Ureter (tissue), 1 donor: Measurements from ENCODE around the gene C2CD4C. TPM values are rescaled to one million over a fixed set of nuclear protein-coding genes. Genes with fewer than 3 reads are reported as not detected.
A peak's percentile ranks its signal among the peaks of the same experiment; 100 is the strongest.
"Not testable (repeated sequence)": the region's sequence is repeated elsewhere in the genome, so short reads cannot be mapped to it uniquely, and the experiment has no call there.

Experiments
- DNase-seq: peaks from one replicate; pipeline ENCODE4 v3.0.0-alpha.2; 2020; ENCODE audit warnings: low spot score
- total RNA-seq: library from RNA; stranded (reverse); gene quantifications from one replicate; pipeline ENCODE4 v1.2.4, GENCODE V29; 2023
- donor health status: DM: yes; HTN: yes; CAD: no.

Gene C2CD4C
- total RNA-seq, 1 donor from 2014 or later: 1.1 TPM

- DNase-seq: not testable (repeated sequence)
These were observed 26.4 kb downstream of the C2CD4C start for GRCh38 chr19:382578-382977.

DNA sequence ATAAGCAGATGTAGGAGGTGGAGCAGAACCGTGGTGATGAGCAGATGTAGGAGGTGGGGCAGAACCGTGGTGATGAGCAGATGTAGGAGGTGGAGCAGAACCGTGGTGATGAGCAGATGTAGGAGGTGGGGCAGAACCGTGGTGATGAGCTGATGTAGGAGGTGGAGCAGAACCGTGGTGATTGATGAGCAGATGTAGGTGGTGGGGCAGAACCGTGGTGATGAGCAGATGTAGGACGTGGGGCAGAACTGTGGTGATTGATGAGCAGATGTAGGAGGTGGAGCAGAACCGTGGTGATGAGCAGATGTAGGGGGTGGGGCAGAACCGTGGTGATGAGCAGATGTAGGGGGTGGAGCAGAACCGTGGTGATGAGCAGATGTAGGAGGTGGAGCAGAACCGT is 27.0 kb downstream of the C2CD4C start:
- not testable (repeated sequence) for DNase-seq

GRCh38 chr19:380618-381219 is 28.2 kb downstream of the C2CD4C start:
- not testable (repeated sequence) for DNase-seq

GRCh38 chr19:379796-380195 is 29.2 kb downstream of the C2CD4C start:
- DNase-seq: no peak

DNA sequence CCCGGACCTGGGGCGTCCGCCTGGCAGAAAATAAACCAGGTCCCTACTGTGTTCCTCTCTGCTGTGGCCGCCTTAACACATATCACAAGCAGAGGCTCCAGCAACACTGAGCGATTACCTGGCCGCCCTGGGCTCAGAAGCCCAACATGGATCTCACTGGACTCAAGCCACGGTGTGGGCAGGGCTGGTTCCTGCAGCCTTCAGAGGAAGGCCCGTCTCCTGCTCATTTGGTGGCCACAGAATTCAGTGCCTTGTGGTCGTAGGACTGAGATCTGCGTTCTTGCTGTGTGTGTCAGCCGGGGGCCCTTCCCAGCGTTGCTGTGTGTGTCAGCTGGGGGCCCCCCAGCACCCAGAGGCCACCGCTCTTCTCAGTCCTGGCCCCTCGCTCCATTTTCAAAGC is 30.2 kb downstream of the C2CD4C start:
- no peak for DNase-seq

DNA sequence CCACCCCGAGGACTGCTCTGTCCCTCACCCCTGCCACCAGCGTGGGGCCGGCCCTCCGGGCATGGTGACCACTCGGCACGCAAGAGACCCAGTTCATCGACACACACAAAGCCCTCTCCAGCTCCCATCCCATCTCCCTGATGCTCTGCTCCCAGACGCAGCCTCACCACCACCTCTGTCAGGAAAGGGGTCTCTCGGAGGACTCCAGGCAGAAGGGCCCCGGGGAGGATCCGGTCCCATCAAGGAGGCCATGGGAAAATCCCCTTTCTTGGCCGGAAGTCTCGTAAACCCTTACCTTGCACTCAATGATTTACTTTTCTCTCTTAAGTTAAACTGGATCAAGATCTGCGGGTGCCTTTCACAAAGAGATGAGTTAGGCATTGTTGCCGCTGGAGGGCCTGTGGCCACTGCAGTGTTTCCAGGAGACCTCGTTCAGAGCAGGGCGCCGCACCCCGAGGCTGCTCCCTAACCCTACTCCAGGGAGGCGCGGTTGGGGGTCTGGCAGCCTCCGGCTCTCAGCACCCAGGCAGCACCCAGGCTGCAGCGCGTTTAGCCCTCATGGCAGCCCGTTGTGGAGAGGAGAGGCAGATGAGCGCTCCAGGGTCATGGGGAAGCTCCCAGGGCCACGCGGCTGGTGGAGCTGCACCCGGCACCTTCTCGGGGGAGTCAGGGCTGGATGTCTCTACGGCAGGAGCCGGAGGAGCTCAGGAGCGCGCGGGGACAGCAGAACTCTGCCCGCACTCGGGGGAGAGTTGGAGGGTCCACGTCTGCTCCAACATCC is 31.0 kb downstream of the C2CD4C start:
- no peak for DNase-seq

DNA sequence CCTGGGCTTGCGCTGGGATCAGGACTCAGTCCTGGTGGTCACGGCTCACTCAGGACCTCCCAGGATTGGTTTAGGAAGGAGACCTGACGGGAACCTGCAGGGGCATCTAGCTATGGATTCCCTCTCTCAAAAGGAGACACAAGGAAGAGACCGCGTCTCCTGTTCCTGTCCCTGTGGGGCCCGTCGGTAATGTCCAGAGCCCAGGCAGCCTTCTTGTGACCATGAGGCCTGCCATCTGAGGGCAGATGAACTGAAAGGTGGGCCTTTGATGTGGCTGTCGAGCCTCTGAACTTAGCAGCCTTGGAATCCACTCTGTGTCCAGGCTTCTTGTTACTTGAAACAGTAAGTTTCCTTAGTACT is 32.9 kb downstream of the C2CD4C start:
- DNase-seq: no peak

- DNase-seq: no peak
These were observed 33.4 kb downstream of the C2CD4C start for GRCh38 chr19:375395-376110.

DNA sequence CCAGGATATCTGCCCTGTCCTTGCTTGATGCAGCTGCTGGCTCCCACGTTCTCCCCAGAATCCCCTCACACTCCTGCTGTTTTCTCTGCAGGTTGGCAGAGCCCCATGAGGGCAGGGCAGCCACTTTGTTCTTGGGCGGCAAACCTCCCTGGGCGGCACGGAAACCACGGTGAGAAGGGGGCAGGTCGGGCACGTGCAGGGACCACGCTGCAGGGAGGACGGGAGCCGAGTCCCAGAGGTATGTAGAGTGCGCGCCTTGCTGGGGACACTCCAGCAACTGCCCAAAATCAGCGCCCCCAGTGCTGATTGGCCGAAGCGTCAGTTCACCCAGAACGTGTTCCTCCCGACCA is 34.1 kb downstream of the C2CD4C start:
- no peak for DNase-seq

DNA sequence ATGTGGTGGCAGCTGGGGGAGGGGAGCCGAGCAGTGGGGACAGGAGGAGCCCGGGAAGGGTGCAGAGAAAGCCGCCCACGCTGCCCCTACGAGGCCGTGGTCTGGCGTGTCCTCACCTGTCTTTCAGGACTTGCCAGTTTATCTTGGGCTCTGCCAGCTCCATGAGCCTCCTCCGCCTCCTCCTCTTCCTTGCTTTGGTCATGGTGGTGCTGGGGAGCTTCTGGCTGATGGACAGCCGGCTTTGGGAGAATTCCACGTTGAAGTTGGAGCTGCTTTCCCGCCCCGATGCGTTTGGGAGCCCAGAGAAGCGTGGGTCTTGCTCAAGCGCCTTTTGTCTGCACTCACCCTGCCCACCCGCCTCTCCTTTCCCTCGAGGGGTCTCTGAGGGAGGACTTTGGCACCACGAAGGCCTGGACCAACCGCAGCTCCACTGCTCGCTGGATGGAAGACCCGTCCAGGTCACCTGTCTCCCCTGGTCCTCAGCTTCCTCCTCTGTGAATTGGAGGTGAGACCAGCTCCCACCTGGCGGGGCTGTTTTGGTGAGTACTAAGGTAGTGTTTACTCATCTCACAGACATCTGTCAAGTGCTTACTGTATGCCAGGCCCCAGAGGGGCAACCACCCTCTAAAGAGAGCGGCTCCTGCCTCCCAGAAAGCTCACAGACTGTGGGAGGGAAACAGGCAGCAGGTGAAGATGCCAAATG is 34.6 kb downstream of the C2CD4C start:
- DNase-seq: no peak

DNA sequence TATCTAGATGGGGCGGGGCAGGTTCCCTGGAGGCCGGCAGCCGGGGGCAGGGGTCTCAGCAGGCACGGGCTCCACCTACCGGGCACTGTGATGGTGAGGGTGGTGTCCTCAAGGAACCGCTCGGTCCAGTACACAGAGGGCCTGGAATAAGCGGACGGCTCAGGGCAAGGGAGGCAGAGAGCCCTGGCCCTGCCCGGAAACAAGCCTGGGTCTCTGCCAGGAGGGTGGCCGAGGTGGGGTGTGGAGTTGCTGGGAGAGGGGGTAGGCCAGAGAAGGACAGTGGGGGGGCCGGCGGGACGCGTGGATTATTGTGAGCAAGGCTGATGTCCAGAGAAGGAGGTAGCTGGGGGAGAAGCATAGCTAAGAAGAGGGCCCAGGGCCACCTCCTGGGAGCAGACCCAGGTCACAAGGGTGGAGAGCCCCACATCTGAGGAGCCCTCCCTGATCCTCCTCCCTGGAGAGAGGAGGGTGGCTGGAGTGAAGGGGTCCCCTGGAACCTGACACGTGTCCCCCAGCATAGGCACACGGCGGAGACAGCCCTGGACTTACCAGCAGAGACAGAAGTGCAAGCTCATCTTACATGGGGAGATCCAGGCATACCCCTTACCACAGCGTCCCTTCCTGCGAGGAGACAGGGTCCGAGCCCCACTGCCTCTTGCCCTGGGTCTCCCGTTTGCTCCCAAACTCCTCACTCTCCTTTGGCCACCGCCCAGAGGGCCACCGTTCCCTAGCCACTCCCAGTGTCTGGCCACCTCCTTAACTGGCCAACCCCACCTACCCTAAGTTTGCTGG is 35.4 kb downstream of the C2CD4C start:
- DNase-seq: no peak

DNA sequence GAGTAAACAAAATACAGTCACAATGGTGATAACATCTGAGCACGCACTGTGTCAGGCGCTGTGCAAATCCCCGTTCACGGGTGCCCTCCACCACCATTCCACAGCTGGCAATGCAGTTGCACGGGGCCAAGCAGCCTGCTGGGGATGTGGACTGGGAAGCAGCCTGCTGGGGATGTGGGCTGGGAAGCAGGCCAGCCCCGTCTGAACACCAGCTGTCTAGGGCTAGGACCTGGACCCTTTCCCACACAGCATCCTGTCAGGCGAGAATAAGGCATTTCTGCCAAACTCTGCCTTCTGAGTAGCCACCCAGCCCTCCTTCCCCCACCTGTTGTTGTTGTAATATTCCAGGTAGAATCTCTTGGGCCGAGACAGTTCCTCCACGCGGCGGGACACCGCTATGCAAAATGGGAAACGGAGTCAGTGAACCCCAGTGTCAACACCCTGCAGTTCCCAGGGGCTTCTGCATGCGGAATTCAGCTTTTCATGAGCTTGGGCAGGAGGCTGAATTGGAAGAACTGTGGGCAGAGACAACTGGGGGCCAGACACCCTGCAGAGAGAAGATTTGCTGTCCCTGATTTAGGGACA is 36.5 kb downstream of the C2CD4C start:
- no peak for DNase-seq

DNA sequence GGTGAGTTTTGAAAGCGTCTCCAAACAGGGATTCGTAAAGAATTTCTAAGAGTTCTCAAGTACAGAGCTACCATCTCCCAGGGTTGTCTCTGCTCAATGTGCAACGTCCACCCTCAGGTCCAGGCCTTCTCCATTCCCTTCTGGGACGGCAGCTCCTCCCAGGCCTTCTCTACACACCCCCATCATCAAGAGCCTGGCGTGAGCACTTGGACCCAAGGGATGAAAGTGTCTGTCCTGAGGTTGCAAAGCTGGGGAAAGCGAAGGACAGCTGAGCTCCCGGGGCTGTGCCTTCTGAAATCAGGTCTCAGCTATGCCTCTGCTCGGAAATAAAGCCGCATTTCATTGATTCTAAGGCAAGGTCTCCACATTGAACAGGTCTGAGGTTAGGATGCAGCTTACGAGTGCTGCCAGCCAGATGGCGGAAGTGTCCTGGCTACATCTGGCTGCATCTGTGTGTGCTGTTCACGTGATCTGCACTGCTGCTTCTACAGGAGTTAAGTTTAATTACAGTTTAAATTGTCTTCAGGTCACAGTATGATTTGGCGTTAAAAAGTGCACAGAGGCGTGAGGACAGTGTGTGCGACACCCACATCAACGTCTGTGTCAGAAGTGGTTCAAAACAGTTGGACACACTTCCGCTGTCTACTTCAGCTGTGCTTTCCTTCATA is 37.3 kb downstream of the C2CD4C start:
- no peak for DNase-seq

GRCh38 chr19:370641-371330 is 38.2 kb downstream of the C2CD4C start:
- peak; percentile 24 for DNase-seq

- peak; percentile 26 for DNase-seq
These were observed 39.1 kb downstream of the C2CD4C start for GRCh38 chr19:369876-370275.

GRCh38 chr19:369256-369655 is 39.7 kb downstream of the C2CD4C start:
- no peak for DNase-seq

- DNase-seq: no peak
These were observed 40.3 kb downstream of the C2CD4C start for GRCh38 chr19:368630-369024.

DNA sequence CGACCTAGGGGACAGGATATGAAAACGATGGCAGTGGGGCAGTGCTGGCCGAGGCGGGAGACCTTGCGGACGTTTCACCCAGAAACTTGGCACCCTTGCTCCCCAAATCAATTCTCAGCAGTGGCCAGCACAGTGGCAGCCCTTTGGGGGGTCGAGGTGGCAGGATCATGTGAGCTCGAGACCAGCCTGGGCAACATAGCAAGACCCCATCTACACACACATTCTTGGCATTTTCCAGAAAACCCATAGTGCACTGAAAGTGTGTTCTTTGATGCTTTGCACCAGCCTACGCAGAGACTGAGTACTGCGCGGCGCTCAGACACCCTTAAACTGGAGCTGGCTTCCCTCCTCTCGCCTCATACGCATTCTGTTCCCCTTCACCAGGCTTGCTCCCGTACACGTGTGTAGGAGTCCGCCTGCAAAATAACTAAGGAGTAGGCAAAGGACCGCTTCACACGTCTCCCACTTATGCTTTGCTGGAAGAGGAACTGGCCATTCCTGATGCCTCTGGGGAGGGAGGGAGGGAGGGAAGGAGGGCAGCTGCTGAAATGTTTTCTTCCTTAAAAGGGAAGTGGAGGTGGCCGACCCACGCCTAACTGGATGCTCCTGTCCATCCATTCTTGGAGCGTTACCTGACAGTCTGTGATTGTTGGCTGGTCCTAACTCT is 40.9 kb downstream of the C2CD4C start:
- no peak for DNase-seq

DNA sequence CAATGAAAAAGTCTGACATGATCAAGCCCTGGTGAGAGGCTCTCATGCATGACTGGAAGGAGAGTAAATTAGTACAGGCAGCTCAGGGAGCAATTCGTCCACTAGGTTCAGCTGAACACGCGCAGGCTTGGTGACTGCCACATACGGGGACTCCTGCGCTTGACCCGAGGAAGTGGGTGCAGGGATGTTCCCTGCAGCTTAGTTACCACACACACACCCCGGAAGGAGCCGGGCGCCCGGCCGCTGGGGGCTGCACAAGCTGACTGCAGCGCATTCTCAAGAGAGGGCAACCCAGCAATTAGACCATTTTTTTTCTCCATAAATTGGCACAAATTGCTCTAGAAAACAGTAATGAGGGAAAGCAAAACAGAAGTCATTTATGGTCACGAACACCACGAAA is 41.4 kb downstream of the C2CD4C start:
- no peak for DNase-seq

DNA sequence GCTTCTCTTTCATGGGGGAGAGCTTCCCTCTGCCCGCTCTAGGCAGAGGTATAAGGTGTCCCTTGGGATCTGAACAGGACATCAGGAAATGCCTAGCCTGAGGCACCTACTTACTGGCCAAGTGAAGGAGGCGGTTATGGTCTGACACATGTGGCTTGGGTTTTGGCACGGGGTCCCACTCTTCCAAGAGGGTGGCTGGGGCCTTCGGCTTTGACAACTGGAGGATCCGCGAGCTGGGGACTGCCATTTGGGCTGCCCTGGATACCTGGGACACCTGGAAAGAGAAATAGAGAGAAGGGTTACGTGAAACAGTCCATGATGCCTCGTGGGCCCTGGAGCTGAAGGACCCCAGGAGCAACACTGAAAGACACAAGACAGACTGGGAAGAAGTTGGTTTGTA is 42.0 kb downstream of the C2CD4C start:
- no peak for DNase-seq
